HEK293 (cell line): ENCODE results near the gene ACTN3.
A peak's percentile ranks its signal among the peaks of the same experiment; 100 is the strongest.
"Not testable (repeated sequence)": the region's sequence is repeated elsewhere in the genome, so short reads cannot be mapped to it uniquely, and the experiment has no call there.

Experiments used
- CTCF ChIA-PET: fragments of 350-600 bp; formaldehyde crosslinking; extraction: SDS; loops from one replicate; lab custom pipeline; 2021; ENCODE audit warnings: antibody characterized with exemption; lab: Yijun Ruan, JAX
- POLR2A ChIA-PET: fragments of 300-600 bp; formaldehyde crosslinking; extraction: SDS; loops from one replicate; lab custom pipeline; 2020; ENCODE audit warnings: antibody characterized with exemption, inconsistent platforms; lab: Yijun Ruan, JAX
- H3K27ac ChIP-seq: fragments of 200-500 bp; sonication (Bioruptor generic); 2 replicates; pipeline ENCODE4 v1.5.1; 2014; ENCODE audit warnings: low read depth, low read length, control low read depth, inconsistent platforms; ENCODE audit errors: extremely low read depth
- H3K36me3 ChIP-seq, 2 experiments: fragments of 200-500 bp in 1 of 2; sonication (Bioruptor generic) in 1 of 2; 1 replicate in 1 of 2; 2 replicates in 1 of 2; pipeline ENCODE4 v1.5.1; 2014 to 2017; ENCODE audit warnings: inconsistent platforms in 2 of 2, low read length in 2 of 2; ENCODE audit not compliant: control insufficient read depth in 2 of 2, insufficient read depth in 1 of 2
- H3K4me1 ChIP-seq: fragments of 200-500 bp; sonication (Bioruptor generic); 2 replicates; pipeline ENCODE4 v1.5.1; 2014; ENCODE audit warnings: mild to moderate bottlenecking, low read length, inconsistent platforms; ENCODE audit not compliant: control insufficient read depth, insufficient read depth
- H3K4me3 ChIP-seq: 2 replicates; pipeline ENCODE4 v1.5.1; 2011; ENCODE audit warnings: low read depth, mild to moderate bottlenecking, control low read depth, low read length, moderate library complexity
- H3K9me3 ChIP-seq: fragments of 200-500 bp; sonication (Bioruptor generic); 2 replicates; pipeline ENCODE4 v1.5.1; 2014; ENCODE audit warnings: low read depth, low read length, inconsistent platforms; ENCODE audit not compliant: control insufficient read depth, insufficient read depth
- GLI2 ChIP-seq: fragments of 450-650 bp; formaldehyde crosslinking; IDR thresholded peaks from 2 replicates; pipeline ENCODE4; 2017; ENCODE audit warnings: missing biosample characterization, missing genetic modification characterization, low read depth, borderline replicate concordance
- KLF7 ChIP-seq: fragments of 450-650 bp; formaldehyde crosslinking; IDR thresholded peaks from 2 replicates; pipeline ENCODE4 v1.5.1; 2016; ENCODE audit warnings: missing biosample characterization, missing genetic modification characterization, borderline replicate concordance
- SCRT1 ChIP-seq: fragments of 450-650 bp; formaldehyde crosslinking; IDR thresholded peaks from 2 replicates; pipeline ENCODE4 v1.5.1; 2016; ENCODE audit warnings: missing biosample characterization, missing genetic modification characterization, borderline replicate concordance
- SP2 ChIP-seq: fragments of 450-650 bp; formaldehyde crosslinking; IDR thresholded peaks from 2 replicates; pipeline ENCODE4 v1.5.1; 2016; ENCODE audit warnings: missing biosample characterization, missing genetic modification characterization
- ZIC2 ChIP-seq: fragments of 450-650 bp; formaldehyde crosslinking; IDR thresholded peaks from 2 replicates; pipeline ENCODE4 v1.5.1; 2016; ENCODE audit warnings: missing biosample characterization, missing genetic modification characterization
- ZNF133 ChIP-seq: fragments of 450-650 bp; formaldehyde crosslinking; IDR thresholded peaks from 2 replicates; pipeline ENCODE4 v1.5.1; 2016; ENCODE audit warnings: missing biosample characterization, missing genetic modification characterization
- ZNF138 ChIP-seq: fragments of 450-650 bp; formaldehyde crosslinking; IDR thresholded peaks from 2 replicates; pipeline ENCODE4 v1.5.1; 2016; ENCODE audit warnings: missing biosample characterization, missing genetic modification characterization, borderline replicate concordance
- ZNF19 ChIP-seq: fragments of 450-650 bp; formaldehyde crosslinking; IDR thresholded peaks from 2 replicates; pipeline ENCODE4; 2016; ENCODE audit warnings: missing biosample characterization, missing genetic modification characterization, low read depth
- ZNF280C ChIP-seq: fragments of 450-650 bp; formaldehyde crosslinking; IDR thresholded peaks from 2 replicates; pipeline ENCODE4 v1.5.1; 2016; ENCODE audit warnings: missing biosample characterization, missing genetic modification characterization
- ZNF311 ChIP-seq: fragments of 450-650 bp; formaldehyde crosslinking; IDR thresholded peaks from 2 replicates; pipeline ENCODE4 v1.5.1; 2017; ENCODE audit warnings: missing biosample characterization, missing genetic modification characterization, borderline replicate concordance
- ZNF335 ChIP-seq: fragments of 450-650 bp; formaldehyde crosslinking; conservative IDR thresholded peaks from 2 replicates; pipeline ENCODE4 v1.5.1; 2016; ENCODE audit warnings: missing biosample characterization, missing genetic modification characterization
- ZNF354C ChIP-seq: fragments of 450-650 bp; formaldehyde crosslinking; IDR thresholded peaks from 2 replicates; pipeline ENCODE4 v1.5.1; 2016; ENCODE audit warnings: missing biosample characterization, missing genetic modification characterization, low read depth, borderline replicate concordance
- ZNF37A ChIP-seq: fragments of 450-650 bp; IDR thresholded peaks from 2 replicates; pipeline ENCODE4 v1.5.1; 2018; ENCODE audit warnings: missing biosample characterization, missing genetic modification characterization
- ZNF394 ChIP-seq: fragments of 450-650 bp; formaldehyde crosslinking; IDR thresholded peaks from 2 replicates; pipeline ENCODE4 v1.5.1; 2016; ENCODE audit warnings: missing biosample characterization, missing genetic modification characterization, mild to moderate bottlenecking, moderate library complexity, borderline replicate concordance
- ZNF404 ChIP-seq: fragments of 450-650 bp; formaldehyde crosslinking; IDR thresholded peaks from 2 replicates; pipeline ENCODE4 v1.5.1; 2017; ENCODE audit warnings: missing biosample characterization, missing genetic modification characterization
- ZNF580 ChIP-seq: fragments of 450-650 bp; formaldehyde crosslinking; IDR thresholded peaks from 2 replicates; pipeline ENCODE4 v1.5.1; 2016; ENCODE audit warnings: missing biosample characterization, missing genetic modification characterization
- ZNF610 ChIP-seq: fragments of 450-650 bp; formaldehyde crosslinking; IDR thresholded peaks from 2 replicates; pipeline ENCODE4 v1.5.1; 2016; ENCODE audit warnings: missing biosample characterization, missing genetic modification characterization, borderline replicate concordance
- ZNF626 ChIP-seq: fragments of 450-650 bp; sonication (Bioruptor Pico); formaldehyde crosslinking; IDR thresholded peaks from 2 replicates; pipeline ENCODE4 v1.5.1; 2018; ENCODE audit warnings: missing biosample characterization, missing genetic modification characterization, inconsistent platforms
- ZNF629 ChIP-seq: fragments of 450-650 bp; formaldehyde crosslinking; IDR thresholded peaks from 2 replicates; pipeline ENCODE4 v1.5.1; 2017; ENCODE audit warnings: missing biosample characterization, missing genetic modification characterization
- ZSCAN16 ChIP-seq: fragments of 450-650 bp; formaldehyde crosslinking; IDR thresholded peaks from 2 replicates; pipeline ENCODE4 v1.5.1; 2016; ENCODE audit warnings: missing biosample characterization, missing genetic modification characterization
- ZSCAN5A ChIP-seq: fragments of 450-650 bp; formaldehyde crosslinking; IDR thresholded peaks from 2 replicates; pipeline ENCODE4 v1.5.1; 2016; ENCODE audit warnings: missing biosample characterization, missing genetic modification characterization
- TF ChIP-seq, protein P1 (sequence below): fragments of 450-650 bp; formaldehyde crosslinking; IDR thresholded peaks from 2 replicates; pipeline ENCODE4; 2016; ENCODE audit warnings: missing biosample characterization, missing genetic modification characterization

The ACTN3 gene

DNA sequence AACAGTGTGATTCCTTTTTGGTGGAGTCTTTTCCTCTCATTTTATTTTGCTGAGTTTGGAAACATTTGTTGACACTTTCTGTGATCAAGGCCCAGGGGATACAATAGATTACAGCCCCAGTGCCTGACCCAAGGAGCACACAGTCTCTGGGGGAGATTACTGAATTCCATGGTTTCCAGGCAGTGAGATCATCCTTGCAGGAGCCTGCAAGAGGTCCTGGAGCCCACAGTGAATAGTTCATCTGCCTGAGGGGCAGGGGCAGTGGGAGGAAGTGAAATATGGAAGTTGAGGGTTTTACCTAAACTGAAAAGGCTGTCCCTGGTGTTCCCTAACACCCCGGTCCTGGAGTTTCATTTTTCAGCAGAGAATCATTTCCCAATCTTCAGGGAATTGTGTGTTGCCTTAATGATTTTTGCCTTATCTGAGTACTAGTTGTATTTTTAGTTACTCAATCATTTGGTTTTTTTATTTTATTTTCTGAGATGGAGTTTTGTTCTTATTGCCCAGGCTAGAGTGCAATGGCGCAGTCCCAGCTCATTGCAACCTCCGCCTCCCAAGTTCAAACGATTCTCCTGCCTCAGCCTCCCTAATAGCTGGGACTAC lies 54.0 kb downstream of the ACTN3 start (continued):
- TF ChIP-seq ZSCAN5A (tag by site-specific recombination): no peak
- TF ChIP-seq ZNF354C: no peak
- TF ChIP-seq ZNF335 (tag by site-specific recombination): 0 out of 2 replicates have a peak, but pooled peaks have one; percentile 33
- TF ChIP-seq ZNF311 (tag by site-specific recombination): no peak
- TF ChIP-seq, protein P1, sequence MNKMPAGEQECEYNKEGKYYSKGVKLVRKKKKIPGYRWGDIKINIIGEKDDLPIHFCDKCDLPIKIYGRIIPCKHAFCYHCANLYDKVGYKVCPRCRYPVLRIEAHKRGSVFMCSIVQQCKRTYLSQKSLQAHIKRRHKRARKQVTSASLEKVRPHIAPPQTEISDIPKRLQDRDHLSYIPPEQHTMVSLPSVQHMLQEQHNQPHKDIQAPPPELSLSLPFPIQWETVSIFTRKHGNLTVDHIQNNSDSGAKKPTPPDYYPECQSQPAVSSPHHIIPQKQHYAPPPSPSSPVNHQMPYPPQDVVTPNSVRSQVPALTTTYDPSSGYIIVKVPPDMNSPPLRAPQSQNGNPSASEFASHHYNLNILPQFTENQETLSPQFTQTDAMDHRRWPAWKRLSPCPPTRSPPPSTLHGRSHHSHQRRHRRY (tag by site-specific recombination): no peak
- TF ChIP-seq ZNF394: no peak
- no peak for TF ChIP-seq ZSCAN16
- no peak for TF ChIP-seq ZNF37A (tag by site-specific recombination)
- TF ChIP-seq ZNF133: no peak
- no peak for TF ChIP-seq SCRT1
- TF ChIP-seq ZNF280C (tag by site-specific recombination): no peak
- no peak for TF ChIP-seq ZNF580 (tag by site-specific recombination)
- TF ChIP-seq, all 188 proteins: peak for 4

DNA sequence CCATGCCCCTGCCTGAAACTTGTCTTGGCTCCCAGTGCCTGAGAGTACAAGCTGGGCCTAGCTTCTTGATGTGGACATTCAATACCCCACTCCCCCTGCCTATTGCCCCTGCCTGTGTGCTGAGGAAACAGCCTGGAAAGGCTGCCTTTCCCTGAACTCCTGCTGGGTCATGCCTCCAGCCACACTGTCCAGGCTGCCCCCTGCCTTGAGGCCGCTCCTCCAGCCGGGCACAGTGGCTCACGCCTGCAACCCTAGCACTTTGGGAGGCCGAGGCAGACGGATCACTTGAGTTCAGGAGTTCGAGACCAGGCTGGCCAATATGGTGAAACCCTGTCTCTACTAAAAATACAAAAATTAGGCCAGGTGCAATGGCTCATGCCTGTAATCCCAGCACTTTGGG lies 56.4 kb downstream of the ACTN3 start:
- Histone ChIP-seq H3K4me1 (peaks cover 5% of the 10 kb centered on the region; the same call in 1 of the 2 replicates), H3K4me3 (no peak overlapping the region), H3K36me3 (peaks cover 4 to 77% of the 10 kb centered on the region in 2 experiments), H3K9me3 (no peaks in the 10 kb centered on the region), H3K27ac (peak overlapping the region; percentile 41)
- TF ChIP-seq ZIC2 (tag by site-specific recombination) (peak; percentile 85), KLF7 (no peak), ZNF610 (tag by site-specific recombination) (no peak)
- POLR2A ChIA-PET: interaction anchor here (0.5 to 1.4 kb wide), 3 partner anchors 9 to 126 kb away, joined by 3 to 4 read pairs (median 4); no protein-coding TSS in a partner anchor
- CTCF ChIA-PET: interaction anchor here (1.1 to 1.2 kb wide), 2 partner anchors 10 to 23 kb away, joined by 3 read pairs; partner anchors contain the start of genes CCDC87 and CCS

GRCh38 chr11:66604155-66604554 lies 57.5 kb downstream of the ACTN3 start:
- CTCF ChIA-PET: interaction anchor here (0.6 kb wide), 1 partner anchor 558 kb away, joined by 3 read pairs; no protein-coding TSS in a partner anchor
- Histone ChIP-seq H3K27ac (no peak overlapping the region), H3K4me3 (no peak overlapping the region), H3K9me3 (no peaks in the 10 kb centered on the region), H3K36me3 (peaks cover 4 to 71% of the 10 kb centered on the region in 2 experiments), H3K4me1 (peaks cover 5% of the 10 kb centered on the region; the same call in 1 of the 2 replicates)
- TF ChIP-seq SP2 (no peak), ZNF626 (no peak), ZNF629 (tag by site-specific recombination) (no peak), GLI2 (tag by site-specific recombination) (no peak), ZNF133 (no peak), ZNF138 (tag by site-specific recombination) (no peak), ZNF404 (tag by site-specific recombination) (no peak), ZNF19 (tag by site-specific recombination) (no peak)
- POLR2A ChIA-PET: no interaction called here

GRCh38 chr11:66606608-66607007 lies 59.9 kb downstream of the ACTN3 start:
- not testable (repeated sequence) for H3K9me3 ChIP-seq, H3K4me3 ChIP-seq, H3K4me1 ChIP-seq, H3K27ac ChIP-seq
- CTCF ChIA-PET: interaction anchor here (1.1 kb wide), 1 partner anchor 140 kb away, joined by 5 read pairs; the partner anchor contains the start of gene PELI3
- POLR2A ChIA-PET: interaction anchor here (1.3 to 2.9 kb wide), 2 partner anchors 10 to 11 kb away, joined by 4 to 22 read pairs; partner anchors contain the start of gene RBM14
- H3K36me3 ChIP-seq: peaks cover 0 to 46% of the 10 kb centered on the region in 2 experiments; a peak in 1 of 3 replicates
